Measurements from ENCODE around the gene CD1C. TPM values are rescaled to one million over a fixed set of nuclear protein-coding genes. Genes with fewer than 3 reads are reported as not detected.
"Not testable (repeated sequence)": the region's sequence is repeated elsewhere in the genome, so short reads cannot be mapped to it uniquely, and the experiment has no call there.

The CD1C gene
- total RNA-seq, 1 experiment from 2014 or later = not detected

DNA sequence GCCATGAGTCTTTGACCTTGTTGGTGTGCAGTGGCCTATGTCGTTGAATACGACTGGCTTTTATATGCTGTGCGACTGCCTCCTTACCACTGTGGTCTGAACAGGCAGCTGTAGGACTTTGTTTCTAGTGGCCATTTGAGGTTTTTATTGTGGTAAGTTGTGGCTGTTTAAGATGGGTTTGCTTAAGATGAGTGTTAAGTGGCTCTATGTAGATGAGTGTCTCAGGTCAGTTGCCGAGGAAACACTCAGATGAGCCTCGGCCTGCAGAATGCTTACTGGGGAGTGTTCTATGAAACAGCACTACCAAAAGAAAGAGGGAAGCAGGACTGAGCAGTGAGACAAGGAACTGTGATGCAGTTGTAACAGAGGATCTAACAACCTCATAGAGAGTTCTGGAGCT, 14.9 kb upstream of the CD1C start:
- CTCF ChIA-PET = no interaction called here
- Mint-ChIP-seq H3K9me3 (peaks cover 23% of the 10 kb centered on the region), H3K27ac (peak overlapping the region; percentile 18; the same call in 1 of the 2 replicates), H3K27me3 (ENCODE audit: low read depth) (no peaks in the 10 kb centered on the region), H3K4me3 (no peak overlapping the region), H3K36me3 (peaks cover 17% of the 10 kb centered on the region), H3K4me1 (0 out of 2 replicates have a peak, but pooled peaks cover 4% of the 10 kb centered on the region)
- TF ChIP-seq NR2C2 (CRISPR knock-in tag; IDR thresholded peaks at IDR 0.05) (no peak), ZNF396 (CRISPR knock-in tag; IDR thresholded peaks at IDR 0.05; ENCODE audit: borderline replicate concordance) (no peak), ATF6 (CRISPR knock-in tag; IDR thresholded peaks at IDR 0.05) (no peak), TEAD4 (CRISPR knock-in tag; IDR thresholded peaks at IDR 0.05) (no peak), GRHL2 (CRISPR knock-in tag; IDR thresholded peaks at IDR 0.05; ENCODE audit: insufficient replicate concordance, severe bottlenecking) (no peak), TCF7 (CRISPR knock-in tag; IDR thresholded peaks at IDR 0.05; ENCODE audit: low read depth) (no peak)
- ATAC-seq = peak; percentile 65
- DNase-seq (ENCODE audit: low spot score) = no peak
- POLR2A ChIA-PET = no interaction called here

DNA sequence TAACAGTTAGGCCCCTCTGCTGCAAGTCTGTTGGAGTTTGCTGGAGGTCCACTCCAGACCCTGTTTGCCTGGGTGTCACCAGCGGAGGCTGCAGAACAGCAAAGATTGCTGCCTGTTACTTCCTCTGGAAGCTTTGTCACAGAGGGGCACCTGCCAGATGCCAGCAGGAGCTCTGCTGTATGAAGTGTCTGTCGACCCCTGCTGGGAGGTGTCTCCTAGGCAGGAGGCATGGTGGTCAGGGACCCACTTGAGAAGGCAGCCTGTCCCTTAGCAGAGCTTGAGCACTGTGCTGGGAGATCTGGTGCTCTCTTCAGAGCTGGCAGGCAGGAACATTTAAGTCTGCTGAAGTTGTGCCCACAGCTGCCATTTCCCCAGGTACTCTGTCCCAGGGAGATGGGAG, 7.3 kb upstream of the CD1C start:
- Mint-ChIP-seq H3K9me3 (peaks cover 43% of the 10 kb centered on the region), H3K4me1 (peaks cover 13% of the 10 kb centered on the region), H3K36me3 (peaks cover 37% of the 10 kb centered on the region)
- H3K4me3 Mint-ChIP-seq; ATAC-seq; H3K27ac Mint-ChIP-seq; H3K27me3 Mint-ChIP-seq (ENCODE audit: low read depth); DNase-seq (ENCODE audit: low spot score); CTCF ChIA-PET; POLR2A ChIA-PET: not testable (repeated sequence)

GRCh38 chr1:158283965-158284364, 5.8 kb upstream of the CD1C start:
- ChIA-PET CTCF (interaction anchor here (1.2 to 1.6 kb wide), 2 partner anchors 46 to 80 kb away, joined by 4 to 5 read pairs; no protein-coding TSS in a partner anchor), POLR2A (no interaction called here)
- H3K9me3 Mint-ChIP-seq = peaks cover 30% of the 10 kb centered on the region
- no peak overlapping the region for H3K4me3 Mint-ChIP-seq
- H3K36me3 Mint-ChIP-seq = peaks cover 29% of the 10 kb centered on the region
- no peak for DNase-seq (ENCODE audit: low spot score)
- H3K4me1 Mint-ChIP-seq = peaks cover 13% of the 10 kb centered on the region
- no peak for ATAC-seq
- H3K27me3 Mint-ChIP-seq (ENCODE audit: low read depth) = no peaks in the 10 kb centered on the region
- TF ChIP-seq CREM (CRISPR knock-in tag; IDR thresholded peaks at IDR 0.05) (no peak), FOXP1 (CRISPR knock-in tag; IDR thresholded peaks at IDR 0.05; ENCODE audit: borderline replicate concordance) (no peak), ZNF396 (CRISPR knock-in tag; IDR thresholded peaks at IDR 0.05; ENCODE audit: borderline replicate concordance) (no peak), E2F1 (CRISPR knock-in tag; IDR thresholded peaks at IDR 0.05) (no peak), NR3C1 (CRISPR knock-in tag; conservative IDR thresholded peaks at IDR 0.05; ENCODE audit: low read depth) (no peak), GRHL2 (CRISPR knock-in tag; IDR thresholded peaks at IDR 0.05; ENCODE audit: insufficient replicate concordance, severe bottlenecking) (no peak), ZBTB21 (CRISPR knock-in tag; IDR thresholded peaks at IDR 0.05; ENCODE audit: borderline replicate concordance) (no peak), JUN (CRISPR knock-in tag; IDR thresholded peaks at IDR 0.05) (no peak), MYBL2 (CRISPR knock-in tag; IDR thresholded peaks at IDR 0.05) (no peak), TP53 (CRISPR knock-in tag; IDR thresholded peaks at IDR 0.05) (no peak), ELF4 (CRISPR knock-in tag; IDR thresholded peaks at IDR 0.05; ENCODE audit: low read depth) (no peak), CREB1 (CRISPR knock-in tag; IDR thresholded peaks at IDR 0.05) (no peak), AR (CRISPR knock-in tag; IDR thresholded peaks at IDR 0.05) (no peak)
- TF ChIP-seq, protein P1, sequence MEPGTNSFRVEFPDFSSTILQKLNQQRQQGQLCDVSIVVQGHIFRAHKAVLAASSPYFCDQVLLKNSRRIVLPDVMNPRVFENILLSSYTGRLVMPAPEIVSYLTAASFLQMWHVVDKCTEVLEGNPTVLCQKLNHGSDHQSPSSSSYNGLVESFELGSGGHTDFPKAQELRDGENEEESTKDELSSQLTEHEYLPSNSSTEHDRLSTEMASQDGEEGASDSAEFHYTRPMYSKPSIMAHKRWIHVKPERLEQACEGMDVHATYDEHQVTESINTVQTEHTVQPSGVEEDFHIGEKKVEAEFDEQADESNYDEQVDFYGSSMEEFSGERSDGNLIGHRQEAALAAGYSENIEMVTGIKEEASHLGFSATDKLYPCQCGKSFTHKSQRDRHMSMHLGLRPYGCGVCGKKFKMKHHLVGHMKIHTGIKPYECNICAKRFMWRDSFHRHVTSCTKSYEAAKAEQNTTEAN (CRISPR knock-in tag; IDR thresholded peaks at IDR 0.05) = no peak
- H3K27ac Mint-ChIP-seq = peak overlapping the region; percentile 10; the same call in 1 of the 2 replicates
